HepG2 (cell line): ENCODE data around the gene FXYD1. TPM values are rescaled to one million over a fixed set of nuclear protein-coding genes. Genes with fewer than 3 reads are reported as not detected.
"Not testable (repeated sequence)": the region's sequence is repeated elsewhere in the genome, so short reads cannot be mapped to it uniquely, and the experiment has no call there.

Experiments
- ERF ChIP-seq: IDR thresholded peaks from 2 replicates; pipeline ENCODE4 v1.6.1; 2018; ENCODE audit warnings: missing biosample characterization, missing genetic modification reagents
- ETV5 ChIP-seq: IDR thresholded peaks from 2 replicates; pipeline ENCODE4 v1.6.1; 2018; ENCODE audit warnings: missing biosample characterization, missing genetic modification reagents, inconsistent platforms, borderline replicate concordance
- FOXK1 ChIP-seq: sonication (generic); formaldehyde crosslinking; IDR thresholded peaks from 2 replicates; pipeline ENCODE4 v1.4.0; 2020; ENCODE audit warnings: low read depth, missing genetic modification reagents, borderline replicate concordance
- GABPA ChIP-seq, 2 experiments: IDR thresholded peaks; 2 replicates each; pipeline ENCODE4 v1.6.1; 2011 to 2016; ENCODE audit warnings: low read depth in 2 of 2, low read length in 1 of 2, missing biosample characterization in 1 of 2, missing genetic modification characterization in 1 of 2
- GFI1 ChIP-seq: sonication (generic); formaldehyde crosslinking; IDR thresholded peaks from 2 replicates; pipeline ENCODE4 v1.5.0; 2020; ENCODE audit warnings: missing genetic modification reagents, mild to moderate bottlenecking, borderline replicate concordance
- GZF1 ChIP-seq: sonication (generic); formaldehyde crosslinking; IDR thresholded peaks from 2 replicates; pipeline ENCODE4 v1.5.1; 2020; ENCODE audit warnings: mild to moderate bottlenecking, missing genetic modification reagents
- HMGXB4 ChIP-seq, 2 experiments: sonication (generic) in 1 of 2; formaldehyde crosslinking in 1 of 2; IDR thresholded peaks; 2 replicates each; pipeline versions ENCODE4 v1.4.0 to v1.6.1; 2018 to 2020; ENCODE audit warnings: missing genetic modification reagents in 2 of 2, borderline replicate concordance in 1 of 2, low read depth in 1 of 2, mild to moderate bottlenecking in 1 of 2, missing biosample characterization in 1 of 2
- JUND ChIP-seq: sonication (generic); formaldehyde crosslinking; IDR thresholded peaks from 2 replicates; pipeline ENCODE4 v1.8.0; 2022; ENCODE audit warnings: mild to moderate bottlenecking, missing genetic modification reagents
- MEIS2 ChIP-seq: sonication (generic); formaldehyde crosslinking; IDR thresholded peaks from 2 replicates; pipeline ENCODE4 v1.9.0; 2021; ENCODE audit warnings: mild to moderate bottlenecking, missing genetic modification reagents
- RFXAP ChIP-seq: sonication (generic); formaldehyde crosslinking; IDR thresholded peaks from 2 replicates; pipeline ENCODE4 v1.4.0; 2020; ENCODE audit warnings: missing genetic modification reagents, borderline replicate concordance
- RXRB ChIP-seq: IDR thresholded peaks from 2 replicates; pipeline ENCODE4 v1.6.1; 2016; ENCODE audit warnings: borderline replicate concordance, missing genetic modification reagents, missing compliant biosample characterization
- TCF7 ChIP-seq: sonication (generic); IDR thresholded peaks from 2 replicates; pipeline ENCODE4 v1.6.1; 2016; ENCODE audit warnings: antibody characterized with exemption, low read depth
- ZFP90 ChIP-seq: sonication (generic); formaldehyde crosslinking; IDR thresholded peaks from 2 replicates; pipeline ENCODE4 v1.8.0; 2022; ENCODE audit warnings: missing genetic modification reagents, mild to moderate bottlenecking, inconsistent platforms, borderline replicate concordance
- ZFX ChIP-seq: sonication (generic); formaldehyde crosslinking; IDR thresholded peaks from 2 replicates; pipeline ENCODE4 v1.4.0; 2020; ENCODE audit warnings: mild to moderate bottlenecking, low read depth, missing genetic modification reagents, moderate library complexity
- ZMYM4 ChIP-seq: sonication (generic); formaldehyde crosslinking; IDR thresholded peaks from 2 replicates; pipeline ENCODE4 v1.8.1; 2023; ENCODE audit warnings: mild to moderate bottlenecking, missing genetic modification reagents
- ZNF205 ChIP-seq: IDR thresholded peaks from 2 replicates; pipeline ENCODE4 v1.6.1; 2018; ENCODE audit warnings: missing biosample characterization, missing genetic modification reagents
- ZNF292 ChIP-seq: sonication (generic); formaldehyde crosslinking; IDR thresholded peaks from 2 replicates; pipeline ENCODE4 v1.8.1; 2022; ENCODE audit warnings: mild to moderate bottlenecking, low read depth, missing genetic modification reagents, borderline replicate concordance
- ZNF317 ChIP-seq: sonication (generic); formaldehyde crosslinking; IDR thresholded peaks from 2 replicates; pipeline ENCODE4 v1.5.0; 2020; ENCODE audit warnings: mild to moderate bottlenecking, missing genetic modification reagents
- ZNF430 ChIP-seq: sonication (generic); formaldehyde crosslinking; IDR thresholded peaks from 2 replicates; pipeline ENCODE4 v1.9.0; 2021; ENCODE audit warnings: mild to moderate bottlenecking, missing genetic modification reagents
- ZNF609 ChIP-seq: sonication (generic); formaldehyde crosslinking; IDR thresholded peaks from 2 replicates; pipeline ENCODE4 v1.4.0; 2020; ENCODE audit warnings: mild to moderate bottlenecking, missing genetic modification reagents, borderline replicate concordance
- ZNF747 ChIP-seq: sonication (generic); formaldehyde crosslinking; IDR thresholded peaks from 2 replicates; pipeline ENCODE4 v1.8.1; 2023; ENCODE audit warnings: missing genetic modification reagents, mild to moderate bottlenecking, borderline replicate concordance
- ZSCAN25 ChIP-seq: sonication (generic); formaldehyde crosslinking; IDR thresholded peaks from 2 replicates; pipeline ENCODE4 v1.8.0; 2022; ENCODE audit warnings: mild to moderate bottlenecking, missing genetic modification reagents
- polyA plus RNA-seq, 8 experiments: library from polyadenylated mRNA; depleted of rRNA in 3 of 8; stranded (reverse) in 7 of 8; unstranded in 1 of 8; fragments of >200 nt; fragmentation: Illumina TruSeq in 4 of 8; extraction: Trizol in 4 of 8; gene quantifications; 2 replicates each; pipeline versions ENCODE4 v1.2.1 to v1.2.3, GENCODE V29; 2011 to 2016; ENCODE audit warnings: low read depth in 4 of 8, missing spikeins in 1 of 8, mixed read lengths in 1 of 8; ENCODE audit not compliant: insufficient read depth in 1 of 8
- total RNA-seq, 5 experiments: library from RNA; depleted of rRNA; stranded (reverse); fragments of >200 nt; fragmentation: Illumina TruSeq; extraction: Trizol; gene quantifications; 2 replicates each; pipeline ENCODE4 v1.2.3, GENCODE V29; 2016; ENCODE audit warnings: low read depth in 1 of 5

Gene FXYD1
- total and polyA plus RNA-seq, 2 of the 13 experiments (the other 11 are each of a cell fraction or from before 2014, with no cell fraction given): 31.2 TPM; not detected in 1

GRCh38 chr19:35129724-35130274 lies 8.8 kb upstream of the FXYD1 start (continued):
- TF ChIP-seq RXRB (CRISPR knock-in tag) (peak; percentile 61; the same call in 1 of the 2 replicates), ZSCAN25 (CRISPR knock-in tag) (0 out of 2 replicates have a peak, but pooled peaks have one; percentile 30), ETV5 (CRISPR knock-in tag) (peak; percentile 74), ZNF430 (CRISPR knock-in tag) (peak; percentile 56; the same call in 1 of the 2 replicates), RFXAP (CRISPR knock-in tag) (peak; percentile 48; the same call in 1 of the 2 replicates), HMGXB4 (CRISPR knock-in tag; IDR thresholded peaks at IDR 0.05; ENCODE audit: borderline replicate concordance in 1 of 2, low read depth in 1 of 2) (peak in 1 of 2 experiments; percentile 36; a peak in 2 of 4 replicates), ZNF205 (CRISPR knock-in tag) (peak; percentile 14; the same call in 1 of the 2 replicates), ZNF747 (CRISPR knock-in tag) (peak; percentile 52), FOXK1 (0 out of 2 replicates have a peak, but pooled peaks have one; percentile 26), ZNF292 (peak; percentile 47; the same call in 1 of the 2 replicates), ZMYM4 (CRISPR knock-in tag) (peak; percentile 46; the same call in 1 of the 2 replicates), GFI1 (CRISPR knock-in tag) (peak; percentile 40; the same call in 1 of the 2 replicates), JUND (CRISPR knock-in tag) (0 out of 2 replicates have a peak, but pooled peaks have one; percentile 11), ZNF317 (CRISPR knock-in tag) (0 out of 2 replicates have a peak, but pooled peaks have one; percentile 25), GZF1 (CRISPR knock-in tag) (0 out of 2 replicates have a peak, but pooled peaks have one; percentile 31), TCF7 (peak; percentile 3; the same call in 1 of the 2 replicates), ZFX (CRISPR knock-in tag) (peak; percentile 64; the same call in 1 of the 2 replicates), ZFP90 (CRISPR knock-in tag) (0 out of 2 replicates have a peak, but pooled peaks have one; percentile 30), GABPA (CRISPR knock-in tag; IDR thresholded peaks at IDR 0.05; ENCODE audit: low read depth) (0 out of 2 replicates have a peak, but pooled peaks have one; percentile 46), ZNF609 (peak; percentile 70; the same call in 1 of the 2 replicates), MEIS2 (CRISPR knock-in tag) (0 out of 2 replicates have a peak, but pooled peaks have one; percentile 19), ERF (CRISPR knock-in tag) (peak; percentile 38; the same call in 1 of the 2 replicates)
- not testable (repeated sequence) for TF ChIP-seq GABPA (IDR thresholded peaks at IDR 0.05; ENCODE audit: low read depth, low read length)
